Neutrophil (primary cell): ENCODE data around the gene PRKACA.

Experiments
- H3K27ac ChIP-seq: fragments of 200-600 bp; sonication (generic); 2 replicates; pipeline ENCODE4 v1.5.1; 2016; ENCODE audit warnings: mild to moderate bottlenecking, moderate library complexity
- H3K27me3 ChIP-seq: fragments of 200-600 bp; sonication (generic); 2 replicates; pipeline ENCODE4 v1.6.0; 2016; ENCODE audit warnings: mild to moderate bottlenecking
- H3K36me3 ChIP-seq: fragments of 200-600 bp; sonication (generic); 2 replicates; pipeline ENCODE4 v1.5.1; 2017
- H3K4me1 ChIP-seq, 2 experiments: fragments of 200-600 bp in 1 of 2; sonication (generic) in 1 of 2; 1 replicate in 1 of 2; 2 replicates in 1 of 2; pipeline versions ENCODE4 v1.5.1 to v1.6.1; 2013 to 2016; ENCODE audit warnings: low read depth in 1 of 2, low read length in 1 of 2, mild to moderate bottlenecking in 1 of 2, moderate library complexity in 1 of 2; ENCODE audit not compliant: control insufficient read depth in 1 of 2, insufficient read depth in 1 of 2
- H3K4me3 ChIP-seq, 2 experiments: fragments of 200-600 bp in 1 of 2; sonication (generic) in 1 of 2; 1 replicate in 1 of 2; 2 replicates in 1 of 2; pipeline ENCODE4 v1.5.1; 2013 to 2016; ENCODE audit warnings: low read depth in 1 of 2, low read length in 1 of 2, mild to moderate bottlenecking in 1 of 2, moderate library complexity in 1 of 2
- H3K9me3 ChIP-seq: fragments of 200-600 bp; sonication (generic); 2 replicates; pipeline ENCODE4 v1.5.1; 2016
- TF ChIP-seq, protein P1 (sequence below): fragments of 200-600 bp; sonication (generic); IDR thresholded peaks from 2 replicates; pipeline ENCODE4 v1.5.1; 2016; ENCODE audit warnings: antibody characterized with exemption

The PRKACA gene

GRCh38 chr19:14145381-14145780 is 27.8 kb upstream of the PRKACA start:
- no peak overlapping the region for H3K4me3 ChIP-seq

GRCh38 chr19:14142262-14143190 is 25.0 kb upstream of the PRKACA start:
- TF ChIP-seq, protein P1, sequence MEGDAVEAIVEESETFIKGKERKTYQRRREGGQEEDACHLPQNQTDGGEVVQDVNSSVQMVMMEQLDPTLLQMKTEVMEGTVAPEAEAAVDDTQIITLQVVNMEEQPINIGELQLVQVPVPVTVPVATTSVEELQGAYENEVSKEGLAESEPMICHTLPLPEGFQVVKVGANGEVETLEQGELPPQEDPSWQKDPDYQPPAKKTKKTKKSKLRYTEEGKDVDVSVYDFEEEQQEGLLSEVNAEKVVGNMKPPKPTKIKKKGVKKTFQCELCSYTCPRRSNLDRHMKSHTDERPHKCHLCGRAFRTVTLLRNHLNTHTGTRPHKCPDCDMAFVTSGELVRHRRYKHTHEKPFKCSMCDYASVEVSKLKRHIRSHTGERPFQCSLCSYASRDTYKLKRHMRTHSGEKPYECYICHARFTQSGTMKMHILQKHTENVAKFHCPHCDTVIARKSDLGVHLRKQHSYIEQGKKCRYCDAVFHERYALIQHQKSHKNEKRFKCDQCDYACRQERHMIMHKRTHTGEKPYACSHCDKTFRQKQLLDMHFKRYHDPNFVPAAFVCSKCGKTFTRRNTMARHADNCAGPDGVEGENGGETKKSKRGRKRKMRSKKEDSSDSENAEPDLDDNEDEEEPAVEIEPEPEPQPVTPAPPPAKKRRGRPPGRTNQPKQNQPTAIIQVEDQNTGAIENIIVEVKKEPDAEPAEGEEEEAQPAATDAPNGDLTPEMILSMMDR = no peak
- no peak overlapping the region for H3K4me3 ChIP-seq
- no peaks in the 10 kb centered on the region for H3K9me3 ChIP-seq
- no peaks in the 10 kb centered on the region for H3K36me3 ChIP-seq
- H3K27ac ChIP-seq = no peak overlapping the region
- peaks cover 18 to 23% of the 10 kb centered on the region in 2 experiments for H3K4me1 ChIP-seq
- H3K27me3 ChIP-seq = no peaks in the 10 kb centered on the region

More at GRCh38 chr19:14145381-14145780, 27.8 kb upstream of the PRKACA start:
- H3K27ac ChIP-seq = no peak overlapping the region
- H3K9me3 ChIP-seq = no peaks in the 10 kb centered on the region
- TF ChIP-seq, protein P1 = no peak
- H3K4me1 ChIP-seq = peaks cover 16 to 24% of the 10 kb centered on the region in 2 experiments
- H3K36me3 ChIP-seq = no peaks in the 10 kb centered on the region
- no peaks in the 10 kb centered on the region for H3K27me3 ChIP-seq

- H3K27ac ChIP-seq = no peak overlapping the region
- TF ChIP-seq, protein P1 = no peak
- H3K4me1 ChIP-seq = peaks cover 28 to 31% of the 10 kb centered on the region in 2 experiments
- H3K36me3 ChIP-seq = no peaks in the 10 kb centered on the region
- H3K27me3 ChIP-seq = no peaks in the 10 kb centered on the region
- H3K9me3 ChIP-seq = no peaks in the 10 kb centered on the region
- H3K4me3 ChIP-seq = no peak overlapping the region
Observed at GRCh38 chr19:14141041-14141440, 23.5 kb upstream of the PRKACA start.

DNA sequence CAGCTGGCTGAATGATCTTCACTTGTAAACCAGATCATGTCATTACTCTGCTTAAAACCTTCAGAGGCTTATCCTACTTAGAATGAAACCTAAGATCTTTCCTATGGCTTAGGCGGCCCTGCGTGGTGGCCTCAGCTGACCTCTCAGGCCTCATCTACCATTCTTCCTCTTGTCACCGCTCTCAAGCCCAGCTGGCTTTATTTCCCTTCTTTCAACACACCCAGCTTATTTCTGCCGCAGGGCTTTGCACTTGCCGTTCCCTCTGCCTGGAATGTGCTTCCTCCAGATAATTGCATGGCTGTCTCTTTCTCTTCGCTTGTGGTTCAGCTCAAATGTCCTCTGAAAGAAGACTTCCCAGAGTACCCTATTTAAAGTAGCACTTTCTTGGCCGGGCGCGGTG is 22.4 kb upstream of the PRKACA start:
- H3K9me3 ChIP-seq = no peaks in the 10 kb centered on the region

DNA sequence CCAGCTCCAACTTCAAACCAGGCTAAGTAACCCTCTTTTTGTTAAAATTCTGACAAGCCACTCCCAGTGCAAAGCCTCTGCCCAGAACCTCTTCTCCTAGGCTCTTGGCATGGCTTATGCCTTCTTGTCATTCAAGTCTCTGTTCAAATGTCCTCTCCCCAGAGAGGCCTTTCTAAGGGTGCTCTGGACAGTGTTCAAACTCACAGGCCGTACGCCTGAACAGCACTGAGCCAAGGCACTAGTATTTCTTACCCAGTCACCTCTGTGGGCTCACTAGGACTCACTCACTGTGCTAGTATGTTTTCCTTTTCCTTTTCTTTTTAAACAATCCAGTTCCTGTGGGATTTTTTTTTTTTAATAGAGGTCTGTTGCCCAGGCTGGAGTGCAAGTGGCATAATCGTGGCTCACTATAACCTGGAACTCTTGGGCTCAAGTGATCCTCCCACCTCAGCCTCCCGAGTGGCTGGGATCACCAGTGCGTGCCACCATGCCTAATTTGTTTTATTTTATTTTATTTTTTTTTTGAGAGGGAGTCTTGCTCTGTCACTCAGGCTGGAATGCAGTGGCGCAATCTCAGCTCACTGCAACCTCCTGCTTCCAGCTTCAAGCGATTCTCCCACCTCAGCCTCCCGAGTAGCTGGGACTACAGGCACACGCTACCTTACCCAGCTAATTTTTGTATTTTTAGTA is 21.2 kb upstream of the PRKACA start:
- Histone ChIP-seq H3K36me3 (no peaks in the 10 kb centered on the region), H3K27me3 (no peaks in the 10 kb centered on the region), H3K27ac (peak overlapping the region; percentile 92), H3K9me3 (no peaks in the 10 kb centered on the region), H3K4me3 (no peak overlapping the region), H3K4me1 (peaks cover 46 to 52% of the 10 kb centered on the region in 2 experiments)
- TF ChIP-seq, protein P1 = no peak

More for the DNA sequence above, 22.4 kb upstream of the PRKACA start:
- Histone ChIP-seq H3K4me1 (peaks cover 39 to 42% of the 10 kb centered on the region in 2 experiments), H3K4me3 (no peak overlapping the region), H3K27ac (peak overlapping the region; percentile 66), H3K36me3 (no peaks in the 10 kb centered on the region), H3K27me3 (no peaks in the 10 kb centered on the region)
- TF ChIP-seq, protein P1 = no peak
